ENCODE measurements around the gene MICALL2. TPM values are rescaled to one million over a fixed set of nuclear protein-coding genes. Genes with fewer than 3 reads are reported as not detected.

The MICALL2 gene
- total RNA-seq, 4 donors from 2014 or later: 9.1 to 18.3 (median 14.6) TPM

GRCh38 chr7:1479287-1479686 is 20.0 kb upstream of the MICALL2 start:
- no peak overlapping the region for H3K4me3 ChIP-seq
- intact Hi-C loops (cut with DNase I): no loop called here
- peaks cover 59 to 100% (median 100%) of the 10 kb centered on the region in 4 donors for H3K36me3 ChIP-seq
- H3K27me3 ChIP-seq: no peaks in the 10 kb centered on the region
- TF ChIP-seq POLR2AphosphoS5 (IDR thresholded peaks at IDR 0.05) (no peak), EP300 (IDR thresholded peaks at IDR 0.05) (no peak), POLR2A (IDR thresholded peaks at IDR 0.05; ENCODE audit: low read depth) (no peak)
- TF ChIP-seq, protein P1, sequence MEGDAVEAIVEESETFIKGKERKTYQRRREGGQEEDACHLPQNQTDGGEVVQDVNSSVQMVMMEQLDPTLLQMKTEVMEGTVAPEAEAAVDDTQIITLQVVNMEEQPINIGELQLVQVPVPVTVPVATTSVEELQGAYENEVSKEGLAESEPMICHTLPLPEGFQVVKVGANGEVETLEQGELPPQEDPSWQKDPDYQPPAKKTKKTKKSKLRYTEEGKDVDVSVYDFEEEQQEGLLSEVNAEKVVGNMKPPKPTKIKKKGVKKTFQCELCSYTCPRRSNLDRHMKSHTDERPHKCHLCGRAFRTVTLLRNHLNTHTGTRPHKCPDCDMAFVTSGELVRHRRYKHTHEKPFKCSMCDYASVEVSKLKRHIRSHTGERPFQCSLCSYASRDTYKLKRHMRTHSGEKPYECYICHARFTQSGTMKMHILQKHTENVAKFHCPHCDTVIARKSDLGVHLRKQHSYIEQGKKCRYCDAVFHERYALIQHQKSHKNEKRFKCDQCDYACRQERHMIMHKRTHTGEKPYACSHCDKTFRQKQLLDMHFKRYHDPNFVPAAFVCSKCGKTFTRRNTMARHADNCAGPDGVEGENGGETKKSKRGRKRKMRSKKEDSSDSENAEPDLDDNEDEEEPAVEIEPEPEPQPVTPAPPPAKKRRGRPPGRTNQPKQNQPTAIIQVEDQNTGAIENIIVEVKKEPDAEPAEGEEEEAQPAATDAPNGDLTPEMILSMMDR (IDR thresholded peaks at IDR 0.05): no peak
- H3K27ac ChIP-seq (replicated peaks in 1 of 4): no peak overlapping the region
- WGBS: 94% methylated on average over 9 of the region's 24 CpGs
- DNase-seq (ENCODE audit: extremely low spot score): no peak
- H3K4me1 ChIP-seq: peaks cover 0 to 5% (median 4%) of the 10 kb centered on the region in 4 donors
- no peaks in the 10 kb centered on the region for H3K9me3 ChIP-seq

DNA sequence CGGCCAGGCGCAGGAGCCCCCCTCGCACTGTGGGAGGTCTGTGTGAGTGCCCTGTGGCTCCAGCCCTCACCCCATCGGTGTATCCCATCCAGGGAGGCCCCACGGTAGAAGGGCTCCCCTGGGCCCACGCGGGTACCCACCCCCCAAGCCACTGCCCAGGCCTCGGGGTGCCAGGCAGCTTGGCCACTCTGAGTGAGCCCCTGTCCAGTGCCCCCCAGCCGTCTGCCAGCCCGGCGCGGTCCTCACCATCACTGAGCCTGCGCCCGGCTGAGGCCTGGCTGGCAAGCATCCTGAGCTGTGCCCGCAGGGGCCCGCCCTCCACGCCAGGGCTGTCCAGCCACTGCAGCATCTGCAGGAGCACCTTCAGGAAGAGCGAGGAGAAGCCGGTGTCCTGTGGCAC is 19.2 kb upstream of the MICALL2 start:
- H3K36me3 ChIP-seq: peaks cover 51 to 100% (median 98%) of the 10 kb centered on the region in 4 donors
- TF ChIP-seq POLR2AphosphoS5 (IDR thresholded peaks at IDR 0.05) (no peak), EP300 (IDR thresholded peaks at IDR 0.05) (no peak), POLR2A (IDR thresholded peaks at IDR 0.05; ENCODE audit: low read depth) (no peak)
- TF ChIP-seq, protein P1 (IDR thresholded peaks at IDR 0.05): no peak
- H3K27me3 ChIP-seq: no peaks in the 10 kb centered on the region
- no peak overlapping the region for H3K4me3 ChIP-seq
- peaks cover 6 to 13% (median 11%) of the 10 kb centered on the region in 4 donors for H3K4me1 ChIP-seq
- intact Hi-C loops (cut with DNase I): no loop called here
- DNase-seq (ENCODE audit: extremely low spot score): no peak
- H3K27ac ChIP-seq (replicated peaks in 1 of 4): no peak overlapping the region
- no peaks in the 10 kb centered on the region for H3K9me3 ChIP-seq
- whole genome bisulfite sequencing: 93% methylated on average over 6 of the region's 19 CpGs

DNA sequence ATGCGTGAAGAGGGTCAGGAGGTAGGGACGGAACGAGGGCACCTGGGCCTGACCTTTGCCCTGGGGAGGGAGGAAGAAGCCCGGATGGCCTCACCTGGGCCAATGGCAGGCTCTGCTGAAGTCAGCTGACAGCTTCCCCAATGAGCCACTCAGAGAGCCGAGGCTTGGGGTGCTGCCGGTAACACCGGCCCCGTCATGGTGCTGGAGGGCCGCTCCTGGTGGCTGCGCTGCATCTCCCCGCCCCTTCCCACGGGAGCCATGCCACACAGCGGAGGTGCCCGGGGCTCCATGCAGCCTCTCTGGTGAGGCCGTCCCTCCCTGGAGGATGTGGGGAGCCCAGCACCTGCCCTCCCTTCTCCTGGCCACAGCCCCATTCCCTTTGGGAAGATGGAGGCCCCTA is 17.6 kb upstream of the MICALL2 start:
- intact Hi-C loops (cut with DNase I): no loop called here
- DNase-seq (ENCODE audit: extremely low spot score): no peak
- no peaks in the 10 kb centered on the region for H3K27me3 ChIP-seq
- H3K36me3 ChIP-seq: peaks cover 57 to 100% (median 98%) of the 10 kb centered on the region in 4 donors
- H3K4me3 ChIP-seq: no peak overlapping the region
- WGBS: 74% methylated on average over 4 of the region's 15 CpGs
- H3K4me1 ChIP-seq: peaks cover 6 to 13% (median 12%) of the 10 kb centered on the region in 4 donors
- no peaks in the 10 kb centered on the region for H3K9me3 ChIP-seq
- no peak for TF ChIP-seq EP300 (IDR thresholded peaks at IDR 0.05)
- H3K27ac ChIP-seq (replicated peaks in 1 of 4): no peak overlapping the region

- WGBS: 94% methylated on average over 17 of the region's 22 CpGs
- H3K4me1 ChIP-seq: peaks cover 6 to 13% (median 12%) of the 10 kb centered on the region in 4 donors
- H3K27me3 ChIP-seq: no peaks in the 10 kb centered on the region
- peaks cover 59 to 100% (median 98%) of the 10 kb centered on the region in 4 donors for H3K36me3 ChIP-seq
- H3K27ac ChIP-seq (replicated peaks in 1 of 4): no peak overlapping the region
- TF ChIP-seq, protein P1 (IDR thresholded peaks at IDR 0.05): no peak
- TF ChIP-seq POLR2AphosphoS5 (IDR thresholded peaks at IDR 0.05) (no peak), POLR2A (IDR thresholded peaks at IDR 0.05; ENCODE audit: low read depth) (no peak), EP300 (IDR thresholded peaks at IDR 0.05) (no peak)
- H3K9me3 ChIP-seq: no peaks in the 10 kb centered on the region
- DNase-seq (ENCODE audit: extremely low spot score): no peak
- H3K4me3 ChIP-seq: no peak overlapping the region
- intact Hi-C loops (cut with DNase I): no loop called here
These were observed 16.7 kb upstream of the MICALL2 start for GRCh38 chr7:1475991-1476390.

DNA sequence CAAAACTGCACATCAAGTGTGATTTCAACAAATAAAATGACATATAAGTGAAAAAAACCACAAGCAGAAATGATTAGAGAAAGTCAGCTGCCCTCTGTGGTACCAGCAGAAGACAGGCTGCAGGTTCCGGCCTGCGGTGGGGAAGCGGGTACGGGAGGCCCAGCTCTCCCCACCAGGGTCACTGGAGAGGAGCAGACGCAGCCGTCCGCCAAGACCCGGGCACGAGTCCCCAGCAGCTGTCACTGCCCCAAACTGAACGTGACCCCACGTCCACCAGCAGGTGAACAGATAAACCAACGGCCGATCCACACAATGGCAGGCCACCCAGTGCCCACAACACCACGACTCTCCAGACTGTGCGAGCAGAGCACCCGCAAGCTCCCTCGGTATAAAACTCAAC is 16.1 kb upstream of the MICALL2 start:
- no peak overlapping the region for H3K4me3 ChIP-seq
- no peak for TF ChIP-seq POLR2A (IDR thresholded peaks at IDR 0.05; ENCODE audit: low read depth)
- no peaks in the 10 kb centered on the region for H3K27me3 ChIP-seq
- H3K4me1 ChIP-seq: peaks cover 6 to 13% (median 12%) of the 10 kb centered on the region in 4 donors
- peaks cover 60 to 100% (median 98%) of the 10 kb centered on the region in 4 donors for H3K36me3 ChIP-seq
- no peak overlapping the region for H3K27ac ChIP-seq (replicated peaks in 1 of 4)
- H3K9me3 ChIP-seq: no peaks in the 10 kb centered on the region
- DNase-seq (ENCODE audit: extremely low spot score): no peak
- intact Hi-C loops (cut with DNase I): no loop called here
- WGBS: 90% methylated on average over 4 of the region's 17 CpGs

GRCh38 chr7:1474736-1475135 is 15.5 kb upstream of the MICALL2 start:
- Histone ChIP-seq H3K4me1 (peaks cover 6 to 13% (median 12%) of the 10 kb centered on the region in 4 donors), H3K36me3 (peaks cover 60 to 100% (median 98%) of the 10 kb centered on the region in 4 donors), H3K4me3 (no peak overlapping the region), H3K9me3 (no peaks in the 10 kb centered on the region), H3K27ac (replicated peaks in 1 of 4) (peak overlapping the region in 1 of 4 donors; percentile 27), H3K27me3 (no peaks in the 10 kb centered on the region)
- TF ChIP-seq POLR2A (IDR thresholded peaks at IDR 0.05; ENCODE audit: low read depth) (no peak), EP300 (IDR thresholded peaks at IDR 0.05) (no peak), POLR2AphosphoS5 (IDR thresholded peaks at IDR 0.05) (no peak)
- TF ChIP-seq, protein P1 (IDR thresholded peaks at IDR 0.05): no peak
- DNase-seq (ENCODE audit: extremely low spot score): no peak
- intact Hi-C loops (cut with DNase I): loop anchor here (1.0 kb wide), 1 partner anchor 249 kb away; no protein-coding TSS in a partner anchor
- 93% methylated on average over 7 of the region's 24 CpGs for WGBS
